GM23248 (cell line): ENCODE data around the gene LRRC55. TPM values are rescaled to one million over a fixed set of nuclear protein-coding genes. Genes with fewer than 3 reads are reported as not detected.

Experiments used
- DNase-seq: peaks from one replicate; pipeline ENCODE4 v3.0.0-alpha.2; 2015
- H2AFZ ChIP-seq: fragments of 200-600 bp; sonication (generic); 2 replicates; pipeline ENCODE4 v1.6.1; 2016; ENCODE audit warnings: antibody characterized with exemption
- H3F3A ChIP-seq: fragments of 200-600 bp; sonication (generic); 2 replicates; pipeline ENCODE4 v1.6.1; 2016; ENCODE audit warnings: mild to moderate bottlenecking, antibody characterized with exemption, mixed run types; ENCODE audit not compliant: insufficient read depth
- H3K27ac ChIP-seq: fragments of 200-600 bp; sonication (generic); 2 replicates; pipeline ENCODE4 v1.5.1; 2016; ENCODE audit warnings: mild to moderate bottlenecking
- H3K27me3 ChIP-seq: fragments of 200-600 bp; sonication (generic); replicated peaks from 2 replicates; pipeline ENCODE4 v1.6.1; 2016; ENCODE audit warnings: mild to moderate bottlenecking; ENCODE audit not compliant: insufficient read depth
- H3K36me3 ChIP-seq: fragments of 200-600 bp; sonication (generic); 2 replicates; pipeline ENCODE4 v1.6.1; 2016; ENCODE audit warnings: low read depth, mild to moderate bottlenecking
- H3K4me1 ChIP-seq: fragments of 200-600 bp; sonication (generic); 2 replicates; pipeline ENCODE4 v1.6.1; 2016; ENCODE audit warnings: mild to moderate bottlenecking; ENCODE audit not compliant: insufficient read depth
- H3K4me2 ChIP-seq: fragments of 200-600 bp; sonication (generic); one replicate; pipeline ENCODE4 v1.6.1; 2016; ENCODE audit warnings: mild to moderate bottlenecking; ENCODE audit not compliant: unreplicated experiment
- H3K4me3 ChIP-seq: fragments of 200-600 bp; sonication (generic); 2 replicates; pipeline ENCODE4 v1.5.1; 2016; ENCODE audit warnings: mild to moderate bottlenecking
- H3K79me2 ChIP-seq: fragments of 200-600 bp; sonication (generic); 2 replicates; pipeline ENCODE4 v1.6.1; 2016; ENCODE audit warnings: mild to moderate bottlenecking; ENCODE audit not compliant: insufficient read depth
- H3K9ac ChIP-seq: fragments of 200-600 bp; sonication (generic); 2 replicates; pipeline ENCODE4 v1.6.1; 2016; ENCODE audit warnings: mild to moderate bottlenecking
- H3K9me2 ChIP-seq: fragments of 200-600 bp; sonication (generic); 2 replicates; pipeline ENCODE4 v1.6.1; 2016; ENCODE audit warnings: mixed run types, mild to moderate bottlenecking, moderate library complexity; ENCODE audit not compliant: insufficient read depth
- H3K9me3 ChIP-seq: fragments of 200-600 bp; sonication (generic); one replicate; pipeline ENCODE4 v1.6.1; 2017; ENCODE audit warnings: low read depth
- H4K20me1 ChIP-seq: fragments of 200-600 bp; sonication (generic); 2 replicates; pipeline ENCODE4 v1.6.0; 2016; ENCODE audit not compliant: insufficient read depth
- EZH2 ChIP-seq: fragments of 200-600 bp; sonication (generic); IDR thresholded peaks from 2 replicates; pipeline ENCODE4 v1.6.1; 2018; ENCODE audit warnings: antibody characterized with exemption, mild to moderate bottlenecking; ENCODE audit not compliant: insufficient read depth, poor library complexity, severe bottlenecking
- EZH2phosphoT487 ChIP-seq: fragments of 200-600 bp; sonication (generic); IDR thresholded peaks from 2 replicates; pipeline ENCODE4 v1.6.1; 2018; ENCODE audit warnings: antibody characterized with exemption, moderate library complexity, mild to moderate bottlenecking, low read depth; ENCODE audit not compliant: insufficient read depth
- WGBS, 2 experiments: methylation state at CpG; one replicate each; pipeline ENCODE4 v1.1.6; 2015 to 2017; ENCODE audit warnings: low lambda C conversion rate in 2 of 2, low coverage in 1 of 2; ENCODE audit errors: missing lambda C conversion rate in 2 of 2; 5-methylcytosine and 5-hydroxymethylcytosine counted together
- in situ Hi-C: fragments of 300-500 bp; cut with MboI; formaldehyde crosslinking; loops from 2 replicates; pipeline ENCODE4 v1.15.0; 2020
- polyA plus RNA-seq: library from polyadenylated mRNA; unstranded; fragments of >200 nt; fragmentation: Nextera tagmentation; extraction: Ambion mirVana; gene quantifications from 2 replicates; pipeline ENCODE4 v1.2.1, GENCODE V29; 2016
- total RNA-seq: library from RNA; depleted of rRNA; stranded (reverse); fragments of >200 nt; shearing (Covaris generic); gene quantifications from 2 replicates; pipeline ENCODE4 v1.2.3, GENCODE V29; 2014

LRRC55 gene
- total and polyA plus RNA-seq, 2 experiments from 2014 or later = not detected

- no peaks in the 10 kb centered on the region for H3K9me3 ChIP-seq
- peaks cover 7% of the 10 kb centered on the region for H3K4me1 ChIP-seq
- no peaks in the 10 kb centered on the region for H3F3A ChIP-seq
- H3K4me2 ChIP-seq = peak overlapping the region; percentile 25
- H3K27me3 ChIP-seq = peaks cover 31% of the 10 kb centered on the region
- TF ChIP-seq EZH2phosphoT487 (no peak), EZH2 (no peak)
- no peak overlapping the region for H3K27ac ChIP-seq
- in situ Hi-C loops = no loop called here
- H3K79me2 ChIP-seq = no peaks in the 10 kb centered on the region
- H3K9me2 ChIP-seq = no peaks in the 10 kb centered on the region
- H3K9ac ChIP-seq = no peak overlapping the region
- peak; percentile 94 for DNase-seq
- H3K4me3 ChIP-seq = no peak overlapping the region
- no peak overlapping the region for H2AFZ ChIP-seq
- H4K20me1 ChIP-seq = no peaks in the 10 kb centered on the region
- WGBS, 2 experiments = 1 to 5% methylated on average over 3 of the region's 3 CpGs
- no peaks in the 10 kb centered on the region for H3K36me3 ChIP-seq
Observed at GRCh38 chr11:57205041-57205641, 23.4 kb downstream of the LRRC55 start.

- H3K9ac ChIP-seq = no peak overlapping the region
- no peak overlapping the region for H3K4me2 ChIP-seq
- peaks cover 7% of the 10 kb centered on the region for H3K4me1 ChIP-seq
- H3K79me2 ChIP-seq = no peaks in the 10 kb centered on the region
- H2AFZ ChIP-seq = no peak overlapping the region
- H3K27ac ChIP-seq = no peak overlapping the region
- H4K20me1 ChIP-seq = no peaks in the 10 kb centered on the region
- no peaks in the 10 kb centered on the region for H3K9me3 ChIP-seq
- H3F3A ChIP-seq = 0 out of 2 replicates have a peak, but pooled peaks cover 3% of the 10 kb centered on the region
- WGBS, 2 experiments = 75 to 79% methylated on average over 6 of the region's 6 CpGs
- no peak overlapping the region for H3K4me3 ChIP-seq
- in situ Hi-C loops = no loop called here
- no peak for TF ChIP-seq EZH2phosphoT487
- H3K9me2 ChIP-seq = peaks cover 2% of the 10 kb centered on the region; the same call in 1 of the 2 replicates
- H3K36me3 ChIP-seq = no peaks in the 10 kb centered on the region
- H3K27me3 ChIP-seq = peaks cover 13% of the 10 kb centered on the region
- DNase-seq = no peak
Observed at GRCh38 chr11:57207168-57207567, 25.4 kb downstream of the LRRC55 start.

GRCh38 chr11:57210781-57211180, 29.0 kb downstream of the LRRC55 start:
- no peaks in the 10 kb centered on the region for H3K79me2 ChIP-seq
- no peak for TF ChIP-seq EZH2phosphoT487
- TF ChIP-seq EZH2 = no peak
- 65 to 68% methylated on average over 7 of the region's 7 CpGs for WGBS, 2 experiments
- H4K20me1 ChIP-seq = no peaks in the 10 kb centered on the region
- H3K27ac ChIP-seq = no peak overlapping the region
- H3K27me3 ChIP-seq = no peaks in the 10 kb centered on the region
- H3K9me3 ChIP-seq = no peaks in the 10 kb centered on the region
- no peak overlapping the region for H2AFZ ChIP-seq
- H3K36me3 ChIP-seq = no peaks in the 10 kb centered on the region
- peaks cover 4% of the 10 kb centered on the region; the same call in 1 of the 2 replicates for H3K9me2 ChIP-seq
- no peak overlapping the region for H3K4me2 ChIP-seq
- H3K4me3 ChIP-seq = no peak overlapping the region
- H3K9ac ChIP-seq = no peak overlapping the region
- H3F3A ChIP-seq = peaks cover 8% of the 10 kb centered on the region; the same call in 1 of the 2 replicates
- no peak for DNase-seq
- in situ Hi-C loops = no loop called here
- H3K4me1 ChIP-seq = peaks cover 21% of the 10 kb centered on the region

- Histone ChIP-seq H3F3A (peaks cover 8% of the 10 kb centered on the region; the same call in 1 of the 2 replicates), H3K27me3 (no peaks in the 10 kb centered on the region), H3K4me2 (no peak overlapping the region), H4K20me1 (no peaks in the 10 kb centered on the region), H3K79me2 (no peaks in the 10 kb centered on the region), H3K9me3 (no peaks in the 10 kb centered on the region), H3K4me3 (no peak overlapping the region), H3K9ac (no peak overlapping the region), H3K4me1 (peaks cover 21% of the 10 kb centered on the region), H3K9me2 (peaks cover 4% of the 10 kb centered on the region; the same call in 1 of the 2 replicates), H3K27ac (no peak overlapping the region), H3K36me3 (no peaks in the 10 kb centered on the region), H2AFZ (peak overlapping the region; percentile 24; the same call in 1 of the 2 replicates)
- DNase-seq = no peak
- WGBS, 2 experiments = 44 to 59% methylated on average over 5 to 9 of the region's 9 CpGs
- TF ChIP-seq EZH2 (no peak), EZH2phosphoT487 (no peak)
- in situ Hi-C loops = no loop called here
Observed at GRCh38 chr11:57213342-57214097, 31.8 kb downstream of the LRRC55 start.
